T47D (cell line): ENCODE data around the gene MAPK8IP2.
A peak's percentile ranks its signal among the peaks of the same experiment; 100 is the strongest.
"Not testable (repeated sequence)": the region's sequence is repeated elsewhere in the genome, so short reads cannot be mapped to it uniquely, and the experiment has no call there.

Experiments
- DNase-seq, 2 experiments: peaks; one replicate each; pipeline versions ENCODE4 v3.0.0 to v3.0.0-alpha.2; 2011 to 2012; ENCODE audit warnings: low read depth in 1 of 2, low spot score in 1 of 2
- JUND ChIP-seq: IDR thresholded peaks from 2 replicates; pipeline ENCODE4 v1.6.1; 2012; ENCODE audit warnings: low read depth
- in situ Hi-C: cut with HindIII; loops from 2 replicates; pipeline ENCODE4 v1.10.0; 2016; ENCODE audit warnings: low sequenced_read_pairs, low pct_unique_long_range_greater_than_20kb

Gene MAPK8IP2

DNA sequence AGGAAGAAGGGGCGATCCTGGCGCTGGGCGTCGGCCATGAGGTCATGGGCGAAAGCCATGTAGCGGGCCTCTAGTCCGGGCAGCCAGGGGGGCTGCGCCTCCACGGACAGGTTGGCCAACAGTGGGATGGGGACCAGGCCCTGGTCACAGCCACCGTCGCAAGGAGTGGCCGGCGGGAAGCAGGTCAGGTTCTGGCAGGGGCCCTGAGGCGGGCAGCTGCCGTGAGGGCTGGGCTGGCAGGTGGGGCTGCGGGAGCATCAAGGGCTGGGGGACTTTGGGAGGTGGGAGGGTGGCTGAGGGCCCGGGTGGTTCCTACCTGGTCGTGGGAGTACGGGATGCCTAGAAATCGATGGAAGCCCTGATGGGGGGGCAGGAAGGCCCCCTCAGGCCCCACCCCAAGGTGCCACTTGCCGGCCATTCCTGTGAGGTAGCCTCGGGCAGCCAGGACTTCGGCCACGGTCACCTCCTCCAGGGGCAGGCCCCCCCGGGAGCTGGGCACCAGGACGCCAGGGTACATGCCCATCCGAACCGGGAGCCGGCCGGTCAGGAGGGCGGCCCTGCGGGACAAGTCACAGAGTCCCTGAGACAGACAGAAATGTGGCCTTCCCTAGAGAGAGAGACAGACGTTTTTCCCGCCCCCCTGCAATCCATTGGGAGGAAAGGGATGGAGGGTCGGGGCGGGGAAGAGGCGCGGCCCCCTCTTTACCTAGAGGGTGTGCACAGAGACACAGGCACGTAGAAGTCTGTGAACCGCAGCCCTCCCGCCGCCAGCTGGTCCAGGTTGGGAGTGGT is 26.5 kb downstream of the MAPK8IP2 start:
- DNase-seq = no peak
- in situ Hi-C loops = no loop called here

DNA sequence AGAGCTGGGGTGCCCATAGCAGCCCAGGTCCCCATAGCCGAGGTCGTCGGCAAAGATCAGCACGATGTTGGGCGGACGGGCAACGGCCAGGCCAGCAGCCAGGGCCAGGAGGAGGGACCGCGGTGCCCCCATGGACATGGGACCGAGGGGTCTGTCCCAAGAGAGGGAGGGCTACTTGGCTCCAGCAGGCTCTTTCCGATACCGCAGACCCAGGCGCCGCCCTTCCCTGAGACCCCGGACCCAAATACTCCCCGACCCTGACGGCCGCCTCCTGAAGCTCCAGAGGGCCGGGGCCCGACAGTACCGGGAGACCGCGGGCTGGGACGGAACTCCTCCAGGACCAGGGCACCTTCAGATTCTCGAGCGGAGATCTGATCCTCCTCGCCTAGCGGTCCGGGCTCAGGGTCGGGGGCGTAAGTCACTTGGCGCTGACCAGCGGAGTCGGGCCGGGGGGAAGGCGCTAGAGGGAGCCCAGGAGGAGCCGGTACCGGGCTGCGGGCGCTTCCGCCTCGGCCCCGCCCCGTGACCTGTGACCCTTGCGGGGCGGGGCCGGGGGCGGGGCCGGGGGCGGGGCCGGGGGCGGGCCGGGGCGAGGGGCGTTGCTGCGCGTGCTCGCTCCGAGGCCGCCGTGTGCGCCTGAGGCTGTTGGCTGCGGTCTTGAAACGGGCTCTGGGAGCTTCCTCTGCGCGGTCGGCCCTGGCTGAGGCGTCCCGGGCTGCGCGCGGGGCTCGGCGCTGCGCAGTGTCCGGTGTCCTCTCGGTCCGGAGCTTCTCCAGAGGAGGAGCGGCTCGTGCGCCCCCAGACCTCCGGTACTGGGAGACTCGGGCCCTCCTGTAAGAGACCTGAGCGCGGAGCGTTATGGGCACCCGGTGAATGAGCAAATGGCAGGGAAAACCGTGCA is 27.3 kb downstream of the MAPK8IP2 start, which contains the start of gene ARSA:
Gene ARSA (minus strand): TSS at position 511 of the 901 bp plus-strand sequence. CDS start 373 bp downstream, at position 138.
- TF ChIP-seq JUND = no peak
- peak in 1 of 2 experiments; percentile 90 for DNase-seq
- in situ Hi-C loops = no loop called here

More for the DNA sequence above, 26.5 kb downstream of the MAPK8IP2 start:
- TF ChIP-seq JUND = no peak

DNA sequence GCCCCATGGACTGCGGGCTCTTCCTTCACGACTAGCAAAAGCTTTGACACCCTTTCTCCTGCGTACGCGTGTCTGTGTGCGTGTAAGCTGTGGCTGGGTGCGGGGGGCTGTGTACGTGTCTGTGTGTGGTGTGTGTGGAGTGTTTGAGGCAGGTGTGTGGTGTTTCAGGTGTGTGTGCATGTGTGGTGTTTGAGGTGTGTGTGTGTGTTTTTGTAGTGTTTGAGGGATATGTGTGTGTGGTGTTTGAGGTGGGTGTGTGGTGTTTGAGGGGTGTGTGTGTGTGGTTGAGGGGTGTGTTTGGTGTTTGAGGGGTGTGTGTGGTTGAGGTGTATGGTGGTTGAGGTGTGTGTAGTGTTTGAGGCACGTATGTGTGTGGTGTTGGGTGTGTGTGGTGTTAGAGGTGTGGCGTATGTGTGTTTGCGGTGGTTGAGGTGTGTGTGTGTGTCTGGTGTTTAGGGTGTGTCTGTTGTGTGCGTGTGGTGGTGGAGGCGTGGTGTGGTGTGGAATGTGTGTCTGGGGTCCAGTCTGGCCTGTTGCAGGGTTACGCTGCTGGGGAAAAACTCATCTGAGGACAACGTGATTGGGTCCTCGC is 28.0 kb downstream of the MAPK8IP2 start:
- in situ Hi-C loops = no loop called here
- TF ChIP-seq JUND = no peak
- DNase-seq = no peak

DNA sequence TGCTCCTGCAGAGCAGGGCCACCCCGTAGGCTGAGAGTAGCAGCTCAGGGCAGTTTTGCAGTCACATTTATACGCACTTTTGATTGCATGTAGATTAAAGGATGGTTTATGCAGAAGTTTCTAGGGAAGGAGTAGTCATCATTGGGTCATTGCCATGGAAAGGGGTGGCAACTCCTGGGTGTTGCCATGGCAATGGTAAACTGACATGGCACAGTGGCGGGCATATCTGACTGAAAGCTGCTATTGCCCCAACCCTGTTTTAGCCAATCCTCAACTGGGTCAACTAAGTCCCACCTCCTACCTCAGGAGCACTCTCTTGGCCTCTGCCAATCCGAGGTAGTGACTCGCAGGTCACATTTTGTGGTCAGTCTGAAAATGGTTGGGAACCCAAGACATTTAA is 29.8 kb downstream of the MAPK8IP2 start:
- in situ Hi-C loops = no loop called here
- TF ChIP-seq JUND = no peak
- no peak for DNase-seq

DNA sequence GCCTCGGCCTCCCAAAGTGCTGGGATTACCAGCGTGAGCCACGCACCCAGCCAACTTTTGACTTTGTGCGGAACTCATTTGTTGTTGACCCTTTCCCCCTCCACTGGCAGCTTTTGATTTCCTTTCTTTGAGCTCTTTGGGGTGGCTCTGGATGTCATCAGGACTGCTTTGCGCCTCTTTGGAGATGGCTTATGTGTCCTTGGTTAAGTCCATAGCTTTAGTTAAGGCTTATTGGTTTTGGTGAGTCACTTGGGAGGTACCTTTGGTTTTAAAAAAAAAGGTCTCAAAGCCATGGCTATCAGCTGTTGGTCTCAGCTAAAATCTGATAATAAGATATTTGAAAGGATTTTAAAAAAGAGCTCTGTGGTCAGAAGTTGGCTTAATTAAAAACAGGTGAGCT is 32.5 kb downstream of the MAPK8IP2 start:
- no peak for DNase-seq
- no peak for TF ChIP-seq JUND
- in situ Hi-C loops = no loop called here

DNA sequence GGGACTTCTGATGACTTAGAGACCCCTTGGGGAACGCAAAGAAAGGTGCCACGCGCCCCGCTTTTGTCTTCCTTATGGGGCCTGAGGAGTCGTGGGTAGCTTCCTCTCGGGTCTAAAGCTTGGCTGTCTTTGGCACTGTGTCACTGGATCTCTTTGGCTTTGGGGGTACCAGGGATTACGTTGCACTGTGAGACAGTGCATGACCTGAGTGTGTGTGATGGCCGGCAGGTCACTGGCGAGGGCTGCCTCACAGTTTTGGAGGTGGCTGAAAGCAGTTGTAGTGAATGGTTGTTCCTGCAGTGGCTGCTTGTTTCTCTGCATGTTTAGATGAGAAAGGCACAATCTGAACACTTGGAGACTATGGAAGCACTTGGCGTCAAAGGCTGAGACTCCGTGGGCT is 33.2 kb downstream of the MAPK8IP2 start:
- no peak for TF ChIP-seq JUND
- DNase-seq = no peak
- in situ Hi-C loops = no loop called here

DNA sequence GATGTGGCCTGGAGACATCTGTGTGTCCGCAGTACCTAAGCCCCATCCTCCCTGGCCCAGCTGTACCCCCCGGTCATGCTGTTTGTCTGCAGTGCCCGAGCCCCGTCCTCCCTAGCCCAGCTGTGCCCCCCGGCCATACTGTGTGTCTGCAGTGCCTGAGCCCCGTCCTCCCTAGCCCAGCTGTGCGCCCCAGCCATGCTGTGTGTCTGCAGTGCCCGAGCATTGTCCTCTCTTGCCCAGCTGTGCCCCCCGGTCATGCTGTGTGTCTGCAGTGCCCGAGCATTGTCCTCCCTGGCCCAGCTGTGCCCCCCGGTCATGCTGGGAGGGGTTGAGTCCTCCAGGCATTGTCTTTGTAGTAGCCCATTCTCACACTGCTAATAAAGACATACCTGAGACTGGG is 35.0 kb downstream of the MAPK8IP2 start:
- in situ Hi-C loops = no loop called here
- DNase-seq = no peak
- TF ChIP-seq JUND = no peak

DNA sequence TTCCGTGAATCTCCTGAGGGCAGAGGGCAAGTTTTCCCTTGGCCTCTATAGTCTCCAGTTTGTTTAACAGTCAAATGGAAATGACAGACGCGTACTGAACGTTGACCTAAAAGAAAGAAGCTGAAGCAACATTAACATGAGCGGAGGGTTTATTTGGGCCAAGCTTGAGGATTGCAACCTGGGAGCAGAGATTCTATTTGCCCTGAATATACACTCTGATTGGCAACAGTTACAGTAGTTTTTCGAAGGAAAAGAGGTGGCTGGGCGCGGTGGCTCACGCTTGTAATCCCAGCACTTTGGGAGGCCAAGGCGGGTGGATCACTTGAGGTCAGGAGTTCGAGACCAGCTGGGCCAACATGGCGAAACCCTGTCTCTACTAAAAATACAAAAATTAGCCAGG is 39.7 kb downstream of the MAPK8IP2 start:
- in situ Hi-C loops, DNase-seq: not testable (repeated sequence)

DNA sequence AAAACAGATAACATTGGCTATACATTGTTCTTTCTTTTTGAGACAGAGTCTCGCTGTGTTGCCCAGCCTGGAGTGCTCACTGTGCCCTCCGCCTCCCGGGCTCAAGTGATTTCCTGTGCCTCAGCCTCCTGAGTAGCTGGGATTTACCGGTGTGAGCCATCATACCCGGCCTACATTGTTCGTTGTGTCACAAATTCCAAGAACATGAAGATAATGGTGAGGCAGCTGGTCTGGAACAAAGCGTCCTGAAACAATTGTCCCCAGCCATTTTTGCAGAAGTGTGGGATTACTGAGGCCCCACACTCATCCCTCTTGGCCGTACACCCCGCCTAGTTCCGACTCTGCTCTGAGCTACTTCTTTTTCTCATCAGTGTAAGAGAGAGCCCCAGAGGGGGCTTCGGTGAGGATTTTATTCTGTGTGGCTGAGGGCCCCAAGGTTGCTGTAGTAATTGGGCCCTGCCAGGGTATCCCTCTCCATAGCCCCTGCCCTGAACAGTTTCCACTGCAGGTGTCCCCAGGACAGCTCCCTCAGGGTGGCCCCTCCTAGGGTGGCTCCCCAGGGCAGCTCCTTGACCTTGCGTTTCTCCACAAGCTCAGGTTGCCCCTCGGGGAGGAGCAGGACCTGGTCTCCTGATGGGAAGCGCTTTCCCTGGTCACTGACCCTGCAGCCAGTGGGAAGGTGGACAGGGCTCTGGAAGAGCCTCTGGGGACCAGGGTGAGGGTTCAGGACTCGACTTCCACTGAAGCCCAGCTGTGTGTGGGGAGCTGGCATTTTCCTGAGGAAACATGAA is 40.5 kb downstream of the MAPK8IP2 start:
- in situ Hi-C loops = no loop called here
- TF ChIP-seq JUND = no peak
- DNase-seq = no peak

DNA sequence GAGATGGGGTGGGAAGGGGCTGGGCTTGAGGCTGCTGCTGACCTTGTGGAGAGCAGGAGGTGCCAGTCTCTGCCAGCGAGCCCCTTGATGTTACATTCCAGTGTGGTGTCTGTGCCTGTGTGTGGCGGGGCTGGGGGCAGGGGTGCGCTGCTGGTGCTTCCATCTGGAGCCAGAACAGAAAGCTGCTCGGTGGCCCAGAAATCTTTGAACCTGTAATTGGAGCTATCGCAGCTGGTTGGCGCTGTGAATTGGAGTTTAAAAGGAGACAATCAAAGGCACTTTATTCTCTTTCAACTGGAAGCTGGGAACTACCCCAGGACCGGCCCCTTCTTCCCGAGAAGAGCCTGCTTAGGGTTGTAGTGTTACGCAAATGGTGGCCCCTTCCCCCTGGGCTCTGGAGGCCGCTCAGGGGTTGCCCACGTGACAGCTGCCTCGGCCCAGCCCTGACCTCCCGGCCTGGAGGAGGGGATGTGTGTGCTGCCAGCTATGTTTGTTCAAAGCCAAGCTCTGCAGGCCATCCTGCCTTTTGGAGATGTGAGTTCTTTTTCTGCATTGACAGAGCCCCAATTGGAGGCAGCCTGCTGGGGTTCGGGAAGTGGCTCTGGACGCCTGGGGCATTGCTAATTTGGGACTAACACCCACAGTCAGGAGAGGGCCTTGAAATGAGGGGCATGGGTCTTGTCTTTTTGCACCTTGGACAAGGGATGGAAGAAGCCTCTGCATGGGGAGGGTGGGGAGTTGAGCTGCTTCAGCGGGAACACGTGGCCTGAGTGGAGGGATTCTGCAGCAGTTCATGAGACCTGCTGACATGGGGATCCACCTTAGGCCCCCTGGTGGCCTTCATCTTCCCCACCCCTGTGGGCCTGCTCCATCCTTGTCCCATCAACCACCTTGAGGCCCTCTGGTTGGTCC is 41.4 kb downstream of the MAPK8IP2 start:
- no peak for TF ChIP-seq JUND
- in situ Hi-C loops = no loop called here
- DNase-seq = no peak

DNA sequence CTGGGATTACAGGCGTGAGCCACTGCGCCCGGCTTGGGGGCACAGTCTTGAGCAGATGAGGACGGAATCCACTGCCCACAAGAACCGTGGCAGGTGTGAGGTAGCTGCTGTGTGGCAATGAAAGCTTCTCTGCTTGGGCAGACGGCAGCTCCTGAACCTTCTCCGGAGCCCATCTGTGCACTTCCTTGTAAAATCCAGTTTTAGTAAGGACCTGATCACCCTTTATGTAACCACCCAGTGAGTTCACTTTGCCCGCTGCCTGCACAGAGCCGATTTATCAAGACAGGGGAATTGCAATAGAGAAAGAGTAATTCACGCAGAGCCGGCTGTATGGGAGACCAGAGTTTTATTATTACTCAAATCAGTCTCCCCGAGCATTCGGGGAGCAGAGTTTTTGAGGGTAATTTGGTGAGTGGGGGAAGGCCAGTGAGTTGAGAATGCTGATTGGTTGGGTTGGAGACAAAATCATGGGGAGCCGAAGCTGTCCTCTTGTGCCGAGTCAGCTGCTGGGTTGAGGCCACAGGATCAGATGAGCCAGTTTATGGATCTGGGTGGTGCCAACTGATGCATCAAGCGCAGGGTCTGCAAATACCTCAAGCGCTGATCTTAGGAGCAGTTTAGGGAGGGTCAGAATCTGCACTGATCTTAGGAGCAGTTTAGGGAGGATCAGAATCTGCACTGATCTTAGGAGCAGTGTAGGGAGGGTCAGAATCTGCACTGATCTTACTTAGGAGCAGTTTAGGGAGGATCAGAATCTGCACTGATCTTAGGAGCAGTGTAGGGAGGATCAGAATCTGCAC is 42.6 kb downstream of the MAPK8IP2 start:
- in situ Hi-C loops, DNase-seq: not testable (repeated sequence)

DNA sequence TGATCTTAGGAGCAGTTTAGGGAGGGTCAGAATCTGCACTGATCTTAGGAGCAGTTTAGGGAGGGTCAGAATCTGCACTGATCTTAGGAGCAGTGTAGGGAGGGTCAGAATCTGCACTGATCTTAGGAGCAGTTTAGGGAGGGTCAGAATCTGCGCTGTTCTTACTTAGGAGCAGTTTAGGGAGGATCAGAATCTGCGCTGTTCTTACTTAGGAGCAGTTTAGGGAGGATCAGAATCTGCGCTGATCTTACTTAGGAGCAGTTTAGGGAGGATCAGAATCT is 43.2 kb downstream of the MAPK8IP2 start:
- in situ Hi-C loops, DNase-seq: not testable (repeated sequence)
